AG09309 (cell line): Measurements from ENCODE around the gene RBPJL.

ENCODE experiments used
- DNase-seq: peaks from one replicate; pipeline ENCODE4 v3.0.0-alpha.2; 2010; ENCODE audit warnings: low read depth
- H3K4me3 ChIP-seq: 2 replicates; pipeline ENCODE4 v1.5.1; 2011; ENCODE audit warnings: mild to moderate bottlenecking, low read depth, low read length, moderate library complexity; ENCODE audit not compliant: control insufficient read depth
- CTCF ChIP-seq: IDR thresholded peaks from 2 replicates; pipeline ENCODE4 v1.5.1; 2011; ENCODE audit warnings: mild to moderate bottlenecking, low read depth, low read length, inconsistent platforms; ENCODE audit not compliant: insufficient read depth, control insufficient read depth; ENCODE audit errors: missing control alignments

Gene RBPJL

GRCh38 chr20:45300961-45301360 lies 5.7 kb upstream of the RBPJL start:
- no peak for DNase-seq
- TF ChIP-seq CTCF: peak; percentile 48
- no peak overlapping the region for H3K4me3 ChIP-seq

- no peak overlapping the region for H3K4me3 ChIP-seq
- no peak for DNase-seq
- TF ChIP-seq CTCF: no peak
Measured at GRCh38 chr20:45301824-45302271, 4.8 kb upstream of the RBPJL start.

GRCh38 chr20:45303586-45304463 lies 2.8 kb upstream of the RBPJL start:
- no peak overlapping the region for H3K4me3 ChIP-seq
- TF ChIP-seq CTCF: no peak
- DNase-seq: no peak

- no peak for DNase-seq
- TF ChIP-seq CTCF: no peak
- no peak overlapping the region for H3K4me3 ChIP-seq
Measured at GRCh38 chr20:45304464-45304999, 2.1 kb upstream of the RBPJL start.

- DNase-seq: no peak
- no peak for TF ChIP-seq CTCF
- no peak overlapping the region for H3K4me3 ChIP-seq
Measured at GRCh38 chr20:45305262-45305661, 1.4 kb upstream of the RBPJL start.

DNA sequence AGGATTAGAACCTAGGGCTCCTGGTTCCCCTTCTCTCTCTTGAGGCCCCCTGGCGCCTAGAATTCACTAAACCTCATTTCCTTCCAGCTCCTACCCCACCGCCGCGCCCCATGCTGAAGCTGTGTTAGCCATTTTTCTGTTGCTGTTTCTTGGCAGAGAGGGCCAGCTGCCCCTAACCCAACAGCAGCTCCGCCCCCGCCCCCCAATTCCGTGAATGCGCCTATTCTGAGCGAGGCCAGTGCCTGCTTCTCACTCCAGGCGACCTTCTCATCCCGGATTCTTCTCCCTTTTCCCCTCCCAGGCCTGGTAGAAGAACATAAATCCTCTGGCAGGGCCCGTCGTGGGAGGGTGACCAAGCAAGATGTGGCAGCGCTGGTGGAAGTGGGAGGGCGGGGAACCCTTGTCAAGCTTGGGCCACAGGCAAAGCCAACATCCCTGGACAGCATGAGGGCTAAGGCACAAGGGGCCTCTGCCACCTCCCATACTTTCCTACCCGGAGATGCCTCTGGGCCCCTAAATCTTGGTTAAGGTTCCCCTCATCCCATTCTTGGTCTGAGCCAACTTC lies 518 bp downstream of the RBPJL start:
- DNase-seq: no peak
- TF ChIP-seq CTCF: no peak
- no peak overlapping the region for H3K4me3 ChIP-seq
